ENCODE measurements around the gene SPAG6. TPM values are rescaled to one million over a fixed set of nuclear protein-coding genes. Genes with fewer than 3 reads are reported as not detected.

SPAG6 gene
- total RNA-seq, 4 donors from 2014 or later: 0.19 TPM; not detected in 3

DNA sequence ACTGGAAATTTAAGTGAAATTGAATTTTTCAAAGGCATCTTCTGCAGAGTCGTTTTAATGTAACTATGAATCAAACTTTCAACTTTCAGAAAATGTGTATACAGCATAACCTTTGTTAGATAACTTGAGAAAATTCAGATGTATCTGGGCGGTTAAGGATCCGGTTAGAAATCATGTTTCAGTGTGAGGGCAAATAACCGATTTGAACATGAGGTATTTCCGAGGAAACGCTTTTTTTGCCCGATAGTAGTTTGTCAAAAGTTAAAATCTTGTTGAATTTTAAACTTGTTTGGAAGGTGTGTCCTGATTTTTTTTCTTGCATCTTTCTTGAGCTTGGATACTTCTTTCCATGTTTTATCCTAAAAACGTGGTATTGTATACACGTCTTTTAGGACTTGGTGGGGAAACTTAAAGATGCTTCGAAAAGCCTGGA, 25.7 kb upstream of the SPAG6 start:
- H3K27ac ChIP-seq: peak overlapping the region in 2 of 4 donors; percentile 72 to 93
- WGBS, 2 donors: 79 to 84% methylated on average over 10 of the region's 10 CpGs
- H3K36me3 ChIP-seq: no peaks in the 10 kb centered on the region
- peaks cover 0 to 71% (median 18%) of the 10 kb centered on the region in 3 donors for H3K4me1 ChIP-seq
- intact Hi-C loops (cut with DNase I): loop anchor here (10.0 kb wide), 1 partner anchor 65 kb away; no protein-coding TSS in a partner anchor
- H3K4me3 ChIP-seq: peak overlapping the region in 3 of 4 donors; percentile 83 to 98 (median 93)
- TF ChIP-seq, protein P1, sequence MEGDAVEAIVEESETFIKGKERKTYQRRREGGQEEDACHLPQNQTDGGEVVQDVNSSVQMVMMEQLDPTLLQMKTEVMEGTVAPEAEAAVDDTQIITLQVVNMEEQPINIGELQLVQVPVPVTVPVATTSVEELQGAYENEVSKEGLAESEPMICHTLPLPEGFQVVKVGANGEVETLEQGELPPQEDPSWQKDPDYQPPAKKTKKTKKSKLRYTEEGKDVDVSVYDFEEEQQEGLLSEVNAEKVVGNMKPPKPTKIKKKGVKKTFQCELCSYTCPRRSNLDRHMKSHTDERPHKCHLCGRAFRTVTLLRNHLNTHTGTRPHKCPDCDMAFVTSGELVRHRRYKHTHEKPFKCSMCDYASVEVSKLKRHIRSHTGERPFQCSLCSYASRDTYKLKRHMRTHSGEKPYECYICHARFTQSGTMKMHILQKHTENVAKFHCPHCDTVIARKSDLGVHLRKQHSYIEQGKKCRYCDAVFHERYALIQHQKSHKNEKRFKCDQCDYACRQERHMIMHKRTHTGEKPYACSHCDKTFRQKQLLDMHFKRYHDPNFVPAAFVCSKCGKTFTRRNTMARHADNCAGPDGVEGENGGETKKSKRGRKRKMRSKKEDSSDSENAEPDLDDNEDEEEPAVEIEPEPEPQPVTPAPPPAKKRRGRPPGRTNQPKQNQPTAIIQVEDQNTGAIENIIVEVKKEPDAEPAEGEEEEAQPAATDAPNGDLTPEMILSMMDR (IDR thresholded peaks at IDR 0.05): no peak
- no peak for TF ChIP-seq POLR2A (IDR thresholded peaks at IDR 0.05)
- no peak for DNase-seq
- H3K9me3 ChIP-seq: no peaks in the 10 kb centered on the region
- peaks cover 0 to 27% (median 3%) of the 10 kb centered on the region in 4 donors for H3K27me3 ChIP-seq

DNA sequence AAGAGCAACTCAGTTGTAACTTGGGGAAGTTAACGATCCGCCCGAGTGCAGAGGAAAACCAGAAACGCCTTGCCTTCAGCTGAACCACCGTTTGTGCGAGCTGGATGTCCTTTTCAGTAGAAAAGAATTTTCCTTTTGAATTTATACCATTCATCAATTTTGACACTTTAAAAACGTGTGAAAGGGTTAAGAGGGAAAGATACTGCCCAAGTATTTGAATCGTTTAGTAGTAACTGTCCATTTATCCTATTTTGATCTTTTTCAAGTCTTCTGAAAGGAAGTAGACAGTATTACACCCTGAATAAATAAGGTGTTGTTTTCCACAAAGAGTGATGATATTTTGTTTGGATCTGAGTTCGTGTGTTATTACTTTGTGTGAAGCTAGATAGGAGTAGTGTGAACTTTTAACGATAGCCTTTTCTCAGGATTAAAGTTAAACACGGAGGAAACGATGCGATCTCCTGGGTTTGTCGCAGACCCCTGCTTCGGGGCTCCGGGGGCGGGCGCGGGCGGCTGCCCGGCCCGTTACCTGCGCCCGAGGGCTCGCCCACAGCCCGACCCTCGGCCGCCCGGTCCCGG, 25.2 kb upstream of the SPAG6 start:
- Histone ChIP-seq H3K36me3 (no peaks in the 10 kb centered on the region), H3K4me1 (peaks cover 4 to 74% (median 24%) of the 10 kb centered on the region in 3 donors), H3K27me3 (peaks cover 0 to 31% (median 3%) of the 10 kb centered on the region in 4 donors), H3K27ac (peak overlapping the region; percentile 72 to 96 (median 91)), H3K4me3 (peak overlapping the region; percentile 23 to 98 (median 88)), H3K9me3 (no peaks in the 10 kb centered on the region)
- intact Hi-C loops (cut with DNase I): loop anchor here (10.0 kb wide), 3 partner anchors 65 to 315 kb away; partner anchors contain the start of gene DNAJC1
- 11 to 16% methylated on average over 22 to 29 of the region's 30 CpGs for WGBS, 2 donors
- TF ChIP-seq POLR2A (IDR thresholded peaks at IDR 0.05): no peak
- TF ChIP-seq, protein P1 (IDR thresholded peaks at IDR 0.05): peak in 1 of 6 experiments; percentile 5
- no peak for DNase-seq

DNA sequence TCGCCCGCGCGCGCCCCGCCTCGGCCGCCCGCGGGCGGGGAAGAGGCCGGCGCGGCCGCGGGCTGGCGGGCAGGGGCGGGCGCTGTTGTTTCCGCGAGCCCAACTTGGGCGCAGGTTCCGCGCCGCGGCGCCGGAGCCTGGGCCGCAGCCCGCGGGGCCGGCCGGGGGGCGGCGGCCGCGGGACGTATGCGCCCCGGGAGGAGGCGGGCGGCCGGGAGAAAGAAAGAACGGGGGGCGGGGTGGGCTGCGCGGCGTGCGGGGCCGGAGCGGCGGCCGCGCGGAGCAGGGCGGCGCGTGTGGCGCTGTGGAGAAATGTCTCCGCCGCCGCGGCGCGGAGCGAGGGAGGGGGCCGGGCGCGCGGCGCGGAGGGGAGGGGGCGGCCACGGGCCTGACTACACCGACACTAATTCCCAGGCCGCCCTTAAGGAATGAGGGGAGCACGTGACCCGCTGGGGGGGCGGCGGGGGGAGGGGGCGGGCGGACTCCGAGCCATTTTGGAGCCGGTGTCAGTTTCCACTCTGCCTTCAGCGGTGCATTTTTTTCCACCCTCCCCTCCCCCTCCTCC, 24.6 kb upstream of the SPAG6 start, which contains the start of gene BMI1:
Gene BMI1 (plus strand): TSS at position 509 of the 565 bp plus-strand sequence. CDS start 5,351 bp downstream, outside the sequence.
- peaks cover 4 to 72% (median 24%) of the 10 kb centered on the region in 3 donors for H3K4me1 ChIP-seq
- 0% methylated on average over 4 to 10 of the region's 85 CpGs for WGBS, 2 donors
- H3K4me3 ChIP-seq: peak within 1 kb of the TSS; percentile 83 to 98 (median 93)
- H3K36me3 ChIP-seq: no peaks in the 10 kb centered on the region
- H3K27me3 ChIP-seq: peaks cover 0 to 31% (median 3%) of the 10 kb centered on the region in 4 donors
- no peak for TF ChIP-seq POLR2A (IDR thresholded peaks at IDR 0.05)
- TF ChIP-seq, protein P1 (IDR thresholded peaks at IDR 0.05): no peak
- intact Hi-C loops (cut with DNase I): loop anchor here (10.0 kb wide), 2 partner anchors 114 to 316 kb away; partner anchors contain the start of gene DNAJC1
- no peak for DNase-seq
- H3K27ac ChIP-seq: peak within 1 kb of the TSS; percentile 89 to 96 (median 94)
- no peaks in the 10 kb centered on the region for H3K9me3 ChIP-seq

DNA sequence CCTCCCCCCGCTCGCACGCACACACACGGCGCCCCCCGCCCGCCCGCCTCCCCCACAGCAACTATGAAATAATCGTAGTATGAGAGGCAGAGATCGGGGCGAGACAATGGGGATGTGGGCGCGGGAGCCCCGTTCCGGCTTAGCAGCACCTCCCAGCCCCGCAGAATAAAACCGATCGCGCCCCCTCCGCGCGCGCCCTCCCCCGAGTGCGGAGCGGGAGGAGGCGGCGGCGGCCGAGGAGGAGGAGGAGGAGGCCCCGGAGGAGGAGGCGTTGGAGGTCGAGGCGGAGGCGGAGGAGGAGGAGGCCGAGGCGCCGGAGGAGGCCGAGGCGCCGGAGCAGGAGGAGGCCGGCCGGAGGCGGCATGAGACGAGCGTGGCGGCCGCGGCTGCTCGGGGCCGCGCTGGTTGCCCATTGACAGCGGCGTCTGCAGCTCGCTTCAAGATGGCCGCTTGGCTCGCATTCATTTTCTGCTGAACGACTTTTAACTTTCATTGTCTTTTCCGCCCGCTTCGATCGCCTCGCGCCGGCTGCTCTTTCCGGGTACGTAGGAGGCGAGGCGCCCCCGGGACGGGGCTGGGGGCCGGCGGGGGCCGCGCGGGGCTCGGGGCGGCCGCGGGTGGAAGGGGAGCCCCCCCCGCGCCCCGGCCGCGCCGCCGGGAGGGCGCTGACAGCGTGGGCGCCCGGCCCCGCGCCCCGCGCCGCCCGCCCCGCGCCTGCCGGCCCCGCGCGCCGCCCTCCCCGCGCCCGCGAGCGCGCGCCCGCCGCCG, 24.0 kb upstream of the SPAG6 start:
- intact Hi-C loops (cut with DNase I): loop anchor here (10.0 kb wide), 2 partner anchors 113 to 317 kb away; partner anchors contain the start of gene DNAJC1
- H3K27me3 ChIP-seq: peaks cover 0 to 31% (median 3%) of the 10 kb centered on the region in 4 donors
- H3K27ac ChIP-seq: peak overlapping the region; percentile 89 to 96 (median 94)
- peaks cover 0 to under 1% (median 0%) of the 10 kb centered on the region in 3 donors for H3K36me3 ChIP-seq
- WGBS, 2 donors: 0% methylated on average over 3 of the region's 114 CpGs; no CpG with 5 or more reads in 1 of the 2 donors
- TF ChIP-seq, protein P1 (IDR thresholded peaks at IDR 0.05): no peak
- TF ChIP-seq POLR2A (IDR thresholded peaks at IDR 0.05): peak in 2 of 4 donors; percentile 39 to 56
- peaks cover 4 to 78% (median 24%) of the 10 kb centered on the region in 3 donors for H3K4me1 ChIP-seq
- no peak for DNase-seq
- H3K9me3 ChIP-seq: no peaks in the 10 kb centered on the region
- H3K4me3 ChIP-seq: peak overlapping the region; percentile 83 to 98 (median 93)

Data from esophagus squamous epithelium (tissue), 5 donors.